ENCODE results near the gene MPO.

Gene MPO

GRCh38 chr17:58302919-58303585 lies 22.3 kb upstream of the MPO start:
- DNase-seq (ENCODE audit: low spot score), result no peak
- no peak for TF ChIP-seq CTCF (IDR thresholded peaks at IDR 0.05; ENCODE audit: extremely low read depth, missing control alignments)

GRCh38 chr17:58302171-58302918 lies 21.6 kb upstream of the MPO start:
- DNase-seq (ENCODE audit: low spot score), result no peak
- no peak for TF ChIP-seq CTCF (IDR thresholded peaks at IDR 0.05; ENCODE audit: extremely low read depth, missing control alignments)

- no peak for DNase-seq (ENCODE audit: low spot score)
- no peak for TF ChIP-seq CTCF (IDR thresholded peaks at IDR 0.05; ENCODE audit: extremely low read depth, missing control alignments)
These were observed 20.9 kb upstream of the MPO start for GRCh38 chr17:58301504-58302150.

- DNase-seq (ENCODE audit: low spot score), result no peak
- no peak for TF ChIP-seq CTCF (IDR thresholded peaks at IDR 0.05; ENCODE audit: extremely low read depth, missing control alignments)
These were observed 19.6 kb upstream of the MPO start for GRCh38 chr17:58300336-58300735.

DNA sequence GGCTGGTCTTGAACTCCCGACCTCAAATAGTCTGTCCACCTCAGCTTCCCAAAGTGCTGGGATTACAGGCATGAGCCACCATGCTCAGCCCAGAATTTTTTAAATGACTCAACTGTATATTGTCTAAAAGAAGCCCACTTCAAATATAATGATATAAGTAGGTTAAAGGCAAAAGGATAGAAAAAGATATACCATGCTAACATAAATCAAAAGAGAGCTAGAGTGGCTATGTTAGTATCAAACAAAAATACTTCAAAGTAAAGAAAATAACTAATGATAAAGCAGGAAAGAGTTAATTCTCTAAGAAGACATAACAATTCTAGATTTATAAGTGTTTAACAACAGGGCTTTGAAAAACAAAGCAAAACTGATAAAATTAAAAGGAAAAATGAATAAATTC lies 13.3 kb upstream of the MPO start:
- TF ChIP-seq CTCF (IDR thresholded peaks at IDR 0.05; ENCODE audit: extremely low read depth, missing control alignments), result no peak
- no peak for DNase-seq (ENCODE audit: low spot score)

DNA sequence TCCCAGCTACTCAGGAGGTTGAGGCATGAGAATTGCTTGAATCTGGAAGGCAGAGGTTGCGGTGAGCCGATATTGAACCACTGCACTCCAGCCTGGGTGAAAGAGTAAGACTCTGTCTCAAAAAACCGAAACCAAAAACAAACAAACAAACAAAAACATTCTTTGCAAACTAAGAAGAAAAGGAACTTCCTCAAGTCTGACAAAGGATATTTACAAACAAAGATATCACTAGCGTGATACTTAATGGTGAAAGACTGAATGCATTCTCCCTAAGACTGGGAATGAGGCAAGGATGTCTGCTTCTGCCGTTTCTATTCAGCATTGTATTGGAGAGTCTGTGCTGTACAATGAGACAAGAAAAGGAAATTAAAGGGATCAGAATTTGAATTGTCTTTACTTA lies 10.5 kb upstream of the MPO start:
- TF ChIP-seq CTCF (IDR thresholded peaks at IDR 0.05; ENCODE audit: extremely low read depth, missing control alignments), result no peak

GRCh38 chr17:58289869-58290268 lies 9.1 kb upstream of the MPO start:
- DNase-seq (ENCODE audit: low spot score), result no peak
- TF ChIP-seq CTCF (IDR thresholded peaks at IDR 0.05; ENCODE audit: extremely low read depth, missing control alignments), result no peak

More for the DNA sequence above, 10.5 kb upstream of the MPO start:
- DNase-seq (ENCODE audit: low spot score), result no peak
